ENCODE results near the gene PIGT. TPM values are rescaled to one million over a fixed set of nuclear protein-coding genes. Genes with fewer than 3 reads are reported as not detected.

The PIGT gene
- total RNA-seq, 2 experiments from 2014 or later: 89.2 to 104 TPM

DNA sequence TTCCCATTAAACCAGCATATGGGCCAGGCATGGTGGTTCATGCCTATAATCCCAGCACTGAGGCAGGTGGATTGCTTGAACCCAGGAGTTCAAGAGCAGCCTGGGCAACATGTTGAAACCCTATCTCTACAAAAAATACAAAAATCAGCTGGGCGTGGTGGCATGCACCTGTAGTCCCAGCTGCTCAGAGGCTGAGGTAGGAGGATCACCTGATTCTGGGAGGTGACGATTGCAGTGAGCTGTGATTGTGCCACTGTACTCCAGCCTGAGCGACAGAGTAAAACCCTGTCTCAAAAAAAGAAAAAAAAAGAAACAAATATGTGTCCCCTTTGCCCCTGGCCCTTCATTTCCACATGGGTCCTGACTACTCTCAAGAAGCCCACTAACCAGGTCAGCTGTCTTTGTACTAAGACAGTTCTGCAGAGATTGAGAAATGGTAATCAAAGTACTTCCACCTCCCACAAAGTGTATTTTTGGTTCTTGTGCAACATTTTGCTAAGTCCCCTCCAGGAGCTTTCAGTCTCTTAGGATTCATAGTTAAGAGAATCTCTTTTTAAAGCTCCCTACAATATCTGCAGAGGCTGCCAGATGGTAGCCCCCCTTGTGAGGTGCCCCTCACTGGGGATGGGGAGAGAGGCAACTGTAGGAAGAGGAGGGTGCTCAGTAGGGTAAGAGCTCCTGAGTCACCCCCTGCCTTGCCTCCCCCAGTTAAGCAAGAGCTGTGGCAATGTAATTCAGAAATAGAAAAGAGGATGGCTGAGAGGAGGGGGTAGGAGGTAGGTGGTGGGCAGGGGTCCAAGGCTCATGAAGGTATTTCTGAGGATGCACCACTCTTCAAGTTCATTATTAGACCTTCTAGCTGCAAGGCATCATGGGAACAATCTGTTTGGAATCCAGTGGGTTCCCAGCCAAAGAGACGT, 37.1 kb downstream of the PIGT start:
- Histone ChIP-seq H3K4me3 (ENCODE audit: low read depth, low read length, poor library complexity, severe bottlenecking) (no peak overlapping the region), H3K9me3 (ENCODE audit: low read length) (no peaks in the 10 kb centered on the region), H3K4me2 (ENCODE audit: low read length) (no peak overlapping the region), H3K36me3 (ENCODE audit: insufficient read depth, low read length) (no peaks in the 10 kb centered on the region), H3K4me1 (ENCODE audit: insufficient read depth, low read length, poor library complexity, severe bottlenecking) (peaks cover 11% of the 10 kb centered on the region), H3K27ac (ENCODE audit: low read depth, low read length, poor library complexity, severe bottlenecking) (no peak overlapping the region), H4K20me1 (ENCODE audit: insufficient read depth, low read length) (no peaks in the 10 kb centered on the region), H3K79me2 (ENCODE audit: insufficient read depth, low read depth, low read length) (no peaks in the 10 kb centered on the region), H3K9me2 (ENCODE audit: insufficient read depth, low read length) (no peaks in the 10 kb centered on the region), H2AFZ (ENCODE audit: low read length) (no peak overlapping the region)
- POLR2A ChIA-PET: interaction anchor here (0.6 to 1.3 kb wide), 2 partner anchors 76 to 404 kb away, joined by 3 read pairs; no protein-coding TSS in a partner anchor
- intact Hi-C loops (cut with micrococcal nuclease; ENCODE audit: unreplicated experiment): loop anchor here (5.0 kb wide), 2 partner anchors 131 to 319 kb away; no protein-coding TSS in a partner anchor
- TF ChIP-seq, protein P1, sequence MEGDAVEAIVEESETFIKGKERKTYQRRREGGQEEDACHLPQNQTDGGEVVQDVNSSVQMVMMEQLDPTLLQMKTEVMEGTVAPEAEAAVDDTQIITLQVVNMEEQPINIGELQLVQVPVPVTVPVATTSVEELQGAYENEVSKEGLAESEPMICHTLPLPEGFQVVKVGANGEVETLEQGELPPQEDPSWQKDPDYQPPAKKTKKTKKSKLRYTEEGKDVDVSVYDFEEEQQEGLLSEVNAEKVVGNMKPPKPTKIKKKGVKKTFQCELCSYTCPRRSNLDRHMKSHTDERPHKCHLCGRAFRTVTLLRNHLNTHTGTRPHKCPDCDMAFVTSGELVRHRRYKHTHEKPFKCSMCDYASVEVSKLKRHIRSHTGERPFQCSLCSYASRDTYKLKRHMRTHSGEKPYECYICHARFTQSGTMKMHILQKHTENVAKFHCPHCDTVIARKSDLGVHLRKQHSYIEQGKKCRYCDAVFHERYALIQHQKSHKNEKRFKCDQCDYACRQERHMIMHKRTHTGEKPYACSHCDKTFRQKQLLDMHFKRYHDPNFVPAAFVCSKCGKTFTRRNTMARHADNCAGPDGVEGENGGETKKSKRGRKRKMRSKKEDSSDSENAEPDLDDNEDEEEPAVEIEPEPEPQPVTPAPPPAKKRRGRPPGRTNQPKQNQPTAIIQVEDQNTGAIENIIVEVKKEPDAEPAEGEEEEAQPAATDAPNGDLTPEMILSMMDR (conservative IDR thresholded peaks at IDR 0.05; ENCODE audit: low read length): no peak
- TF ChIP-seq EZH2phosphoT487 (IDR thresholded peaks at IDR 0.05; ENCODE audit: borderline replicate concordance, low read depth, low read length): no peak
- DNase-seq (ENCODE audit: low spot score): no peak
- BruUV-seq (replicated peaks): no TSS peak
- CTCF ChIA-PET (ENCODE audit: unreplicated experiment): interaction anchor here (0.6 to 1.4 kb wide), 3 partner anchors 118 to 318 kb away, joined by 3 to 6 read pairs (median 3); no protein-coding TSS in a partner anchor

DNA sequence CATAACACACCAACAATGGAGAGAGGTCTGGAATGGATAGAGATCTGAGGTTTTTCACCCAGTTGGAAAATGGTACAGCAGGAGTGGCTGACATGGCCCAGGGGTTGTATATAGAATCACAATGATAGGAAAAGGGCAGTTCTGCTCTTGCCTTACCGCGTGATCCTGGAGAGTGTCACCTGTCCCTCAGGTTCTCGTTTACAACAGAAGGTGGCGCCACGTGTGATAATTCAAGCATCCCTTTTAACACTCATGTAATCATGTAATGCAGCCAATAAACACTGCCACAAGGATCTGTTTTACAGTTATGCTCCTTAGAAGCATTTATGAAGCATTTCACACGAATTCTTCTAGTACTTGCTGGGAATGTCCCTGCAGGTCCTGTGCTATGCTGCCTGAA, 40.7 kb downstream of the PIGT start:
- BruUV-seq (replicated peaks): no TSS peak
- Histone ChIP-seq H3K36me3 (ENCODE audit: insufficient read depth, low read length) (no peaks in the 10 kb centered on the region), H4K20me1 (ENCODE audit: insufficient read depth, low read length) (no peaks in the 10 kb centered on the region), H3K27ac (ENCODE audit: low read depth, low read length, poor library complexity, severe bottlenecking) (no peak overlapping the region), H3K9me3 (ENCODE audit: low read length) (no peaks in the 10 kb centered on the region), H3K79me2 (ENCODE audit: insufficient read depth, low read depth, low read length) (no peaks in the 10 kb centered on the region), H3K9me2 (ENCODE audit: insufficient read depth, low read length) (no peaks in the 10 kb centered on the region), H3K4me3 (ENCODE audit: low read depth, low read length, poor library complexity, severe bottlenecking) (no peak overlapping the region), H3K4me1 (ENCODE audit: insufficient read depth, low read length, poor library complexity, severe bottlenecking) (peaks cover 8% of the 10 kb centered on the region), H2AFZ (ENCODE audit: low read length) (no peak overlapping the region), H3K4me2 (ENCODE audit: low read length) (no peak overlapping the region)
- no peak for TF ChIP-seq EZH2phosphoT487 (IDR thresholded peaks at IDR 0.05; ENCODE audit: borderline replicate concordance, low read depth, low read length)
- TF ChIP-seq, protein P1 (conservative IDR thresholded peaks at IDR 0.05; ENCODE audit: low read length): peak; percentile 71
- POLR2A ChIA-PET: no interaction called here
- intact Hi-C loops (cut with micrococcal nuclease; ENCODE audit: unreplicated experiment): no loop called here
- DNase-seq (ENCODE audit: low spot score): peak; percentile 47
- CTCF ChIA-PET (ENCODE audit: unreplicated experiment): no interaction called here

DNA sequence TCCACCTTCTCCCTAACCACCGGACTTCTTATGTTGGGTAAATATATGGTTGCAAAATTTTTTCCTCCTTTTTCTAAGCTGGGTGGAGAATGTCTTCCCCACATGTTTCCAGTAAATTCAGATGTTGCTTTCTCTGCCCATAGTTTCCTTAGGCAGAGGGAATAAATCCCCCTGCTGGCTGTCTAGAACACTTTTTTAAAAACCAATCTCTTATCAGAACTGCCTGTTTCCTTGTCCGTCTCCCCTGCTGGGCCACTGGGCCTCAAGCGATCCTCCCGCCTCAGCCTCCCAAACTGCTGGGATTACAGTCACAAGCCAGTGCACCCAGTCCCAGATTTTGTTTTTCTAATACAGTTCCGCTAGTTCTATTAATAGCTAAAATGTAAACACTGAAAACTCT, 43.7 kb downstream of the PIGT start:
- Histone ChIP-seq H2AFZ (ENCODE audit: low read length) (no peak overlapping the region), H3K4me3 (ENCODE audit: low read depth, low read length, poor library complexity, severe bottlenecking) (no peak overlapping the region), H3K9me3 (ENCODE audit: low read length) (no peaks in the 10 kb centered on the region), H3K79me2 (ENCODE audit: insufficient read depth, low read depth, low read length) (no peaks in the 10 kb centered on the region), H3K4me1 (ENCODE audit: insufficient read depth, low read length, poor library complexity, severe bottlenecking) (no peaks in the 10 kb centered on the region), H3K36me3 (ENCODE audit: insufficient read depth, low read length) (no peaks in the 10 kb centered on the region), H3K4me2 (ENCODE audit: low read length) (no peak overlapping the region), H3K27ac (ENCODE audit: low read depth, low read length, poor library complexity, severe bottlenecking) (no peak overlapping the region), H4K20me1 (ENCODE audit: insufficient read depth, low read length) (no peaks in the 10 kb centered on the region), H3K9me2 (ENCODE audit: insufficient read depth, low read length) (no peaks in the 10 kb centered on the region)
- no TSS peak for BruUV-seq (replicated peaks)
- intact Hi-C loops (cut with micrococcal nuclease; ENCODE audit: unreplicated experiment): no loop called here
- CTCF ChIA-PET (ENCODE audit: unreplicated experiment): no interaction called here
- DNase-seq (ENCODE audit: low spot score): no peak
- TF ChIP-seq, protein P1 (conservative IDR thresholded peaks at IDR 0.05; ENCODE audit: low read length): peak; percentile 57
- TF ChIP-seq EZH2phosphoT487 (IDR thresholded peaks at IDR 0.05; ENCODE audit: borderline replicate concordance, low read depth, low read length): no peak
- POLR2A ChIA-PET: interaction anchor here (0.6 kb wide), 1 partner anchor 19 kb away, joined by 5 read pairs; no protein-coding TSS in a partner anchor
